Psoas muscle (tissue), 8 donors: Measurements from ENCODE around the gene TNFRSF1B. TPM values are rescaled to one million over a fixed set of nuclear protein-coding genes. Genes with fewer than 3 reads are reported as not detected.

Experiments
- ATAC-seq, 4 donors: fragments of 200-7000 bp; cut with Tn5 transposase; one replicate each; pipeline ENCODE4 v1.9.1; 2020; ENCODE audit warnings: moderate library complexity in 3 of 4, mild to moderate bottlenecking in 2 of 4
- DNase-seq, 2 donors: peaks; one replicate each; pipeline ENCODE4 v3.0.0-alpha.2; 2020
- H3K27ac ChIP-seq: fragments of 200-600 bp; one replicate; pipeline ENCODE4 v1.8.0; 2022
- H3K27me3 ChIP-seq, 3 donors: fragments of 200-600 bp in 1 of 3; one replicate each; pipeline versions ENCODE4 v1.6.1 to v1.8.0; 2013 to 2022; ENCODE audit warnings: low read length in 2 of 3, mild to moderate bottlenecking in 2 of 3, moderate library complexity in 1 of 3; ENCODE audit not compliant: insufficient read depth in 3 of 3
- H3K36me3 ChIP-seq, 2 donors: fragments of 200-600 bp in 1 of 2; one replicate each; pipeline versions ENCODE4 v1.6.1 to v1.8.0; 2013 to 2022; ENCODE audit warnings: low read depth in 1 of 2, mild to moderate bottlenecking in 1 of 2, moderate library complexity in 1 of 2; ENCODE audit not compliant: insufficient read depth in 1 of 2
- H3K4me1 ChIP-seq: fragments of 200-600 bp; one replicate; pipeline ENCODE4 v1.8.0; 2022
- H3K4me3 ChIP-seq: fragments of 200-600 bp; one replicate; pipeline ENCODE4 v1.8.0; 2022; ENCODE audit warnings: mild to moderate bottlenecking
- H3K9me3 ChIP-seq: fragments of 200-600 bp; one replicate; pipeline ENCODE4 v1.8.0; 2022
- WGBS, 3 donors: extraction: QIAGEN DNeasy Blood & Tissue Kit; methylation state at CpG; one replicate each; pipeline versions ENCODE4 v1.1.6 to v1.1.7; 2013; 5-methylcytosine and 5-hydroxymethylcytosine counted together
- intact Hi-C, 2 donors: fragments of 100-400 bp; cut with DNase I; formaldehyde crosslinking; loops; one replicate each; pipeline versions ENCODE4 v1.11.0 to v1.14.2; 2022
- polyA plus RNA-seq, 3 donors: library from polyadenylated mRNA; stranded (reverse); fragments of 200-250 nt; gene quantifications; one replicate each; pipeline ENCODE4 v1.2.3, GENCODE V29; 2013
- total RNA-seq, 4 donors: library from RNA; stranded (reverse); fragmentation: NEBNext Ultra II Directional in 2 of 4; extraction: Animal tissue kit (Norgen Biotek cat#: 25700) in 2 of 4; gene quantifications; one replicate each; pipeline versions ENCODE4 v1.2.1 to v1.2.4, GENCODE V29; 2021 to 2023
- TF ChIP-seq, protein P1 (sequence below): fragments of 200-600 bp; IDR thresholded peaks from one replicate; pipeline ENCODE4 v1.8.0; 2022; ENCODE audit warnings: antibody characterized with exemption
- donor health status: healthy with polysubstance abuse.
- donor health status: DM: no; HTN: no; CAD: no; lungs with moderate emphysema.
- donor health status: Bipolar disorder and iron deficiency.
- donor health status: healthy.
- donor health status: DM: yes; HTN: yes; CAD: no.
- donor health status: DM: no; HTN: no; CAD: no.
- donor health status: DM: no; HTN: no; CAD: no.
- donor health status: DM: yes; HTN: yes; CAD: no.

Gene TNFRSF1B
- total and polyA plus RNA-seq, 7 donors = 5.1 to 12.8 (median 7.6) TPM

GRCh38 chr1:12169442-12170135 is 2.8 kb downstream of the TNFRSF1B start:
- intact Hi-C loops = no loop called here
- ATAC-seq = no peak
- H3K4me3 ChIP-seq = no peak overlapping the region
- H3K27ac ChIP-seq = no peak overlapping the region
- H3K4me1 ChIP-seq = peaks cover 2% of the 10 kb centered on the region
- H3K9me3 ChIP-seq = no peaks in the 10 kb centered on the region
- no peaks in the 10 kb centered on the region for H3K36me3 ChIP-seq
- TF ChIP-seq, protein P1, sequence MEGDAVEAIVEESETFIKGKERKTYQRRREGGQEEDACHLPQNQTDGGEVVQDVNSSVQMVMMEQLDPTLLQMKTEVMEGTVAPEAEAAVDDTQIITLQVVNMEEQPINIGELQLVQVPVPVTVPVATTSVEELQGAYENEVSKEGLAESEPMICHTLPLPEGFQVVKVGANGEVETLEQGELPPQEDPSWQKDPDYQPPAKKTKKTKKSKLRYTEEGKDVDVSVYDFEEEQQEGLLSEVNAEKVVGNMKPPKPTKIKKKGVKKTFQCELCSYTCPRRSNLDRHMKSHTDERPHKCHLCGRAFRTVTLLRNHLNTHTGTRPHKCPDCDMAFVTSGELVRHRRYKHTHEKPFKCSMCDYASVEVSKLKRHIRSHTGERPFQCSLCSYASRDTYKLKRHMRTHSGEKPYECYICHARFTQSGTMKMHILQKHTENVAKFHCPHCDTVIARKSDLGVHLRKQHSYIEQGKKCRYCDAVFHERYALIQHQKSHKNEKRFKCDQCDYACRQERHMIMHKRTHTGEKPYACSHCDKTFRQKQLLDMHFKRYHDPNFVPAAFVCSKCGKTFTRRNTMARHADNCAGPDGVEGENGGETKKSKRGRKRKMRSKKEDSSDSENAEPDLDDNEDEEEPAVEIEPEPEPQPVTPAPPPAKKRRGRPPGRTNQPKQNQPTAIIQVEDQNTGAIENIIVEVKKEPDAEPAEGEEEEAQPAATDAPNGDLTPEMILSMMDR = no peak
- peaks cover 0 to 12% (median 2%) of the 10 kb centered on the region in 3 donors for H3K27me3 ChIP-seq
- no peak for DNase-seq
- 70 to 78% (median 72%) methylated on average over 8 of the region's 8 CpGs for WGBS, 3 donors

DNA sequence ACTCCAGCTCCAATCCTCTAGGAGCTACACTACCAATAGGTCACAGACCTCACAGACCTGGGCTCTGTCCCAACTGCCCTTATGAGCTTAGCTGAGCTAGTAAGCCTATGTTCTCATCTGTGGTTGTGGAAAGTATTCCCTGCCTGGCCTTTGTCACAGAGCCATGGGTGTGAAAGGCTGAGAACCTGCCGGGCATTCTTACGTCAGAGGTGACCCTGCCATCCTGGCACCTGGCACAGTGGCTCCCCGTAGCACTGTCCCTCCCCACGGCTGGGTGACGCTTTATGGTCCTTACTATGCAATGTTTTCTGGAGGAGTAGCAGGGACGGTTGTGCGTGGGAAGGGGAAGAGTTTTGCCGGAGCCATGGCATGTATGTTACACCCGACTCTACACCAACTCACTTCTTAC is 3.5 kb downstream of the TNFRSF1B start:
- ATAC-seq = peak in 2 of 4 donors; percentile 21 to 72
- H3K4me3 ChIP-seq = no peak overlapping the region
- H3K27ac ChIP-seq = no peak overlapping the region

DNA sequence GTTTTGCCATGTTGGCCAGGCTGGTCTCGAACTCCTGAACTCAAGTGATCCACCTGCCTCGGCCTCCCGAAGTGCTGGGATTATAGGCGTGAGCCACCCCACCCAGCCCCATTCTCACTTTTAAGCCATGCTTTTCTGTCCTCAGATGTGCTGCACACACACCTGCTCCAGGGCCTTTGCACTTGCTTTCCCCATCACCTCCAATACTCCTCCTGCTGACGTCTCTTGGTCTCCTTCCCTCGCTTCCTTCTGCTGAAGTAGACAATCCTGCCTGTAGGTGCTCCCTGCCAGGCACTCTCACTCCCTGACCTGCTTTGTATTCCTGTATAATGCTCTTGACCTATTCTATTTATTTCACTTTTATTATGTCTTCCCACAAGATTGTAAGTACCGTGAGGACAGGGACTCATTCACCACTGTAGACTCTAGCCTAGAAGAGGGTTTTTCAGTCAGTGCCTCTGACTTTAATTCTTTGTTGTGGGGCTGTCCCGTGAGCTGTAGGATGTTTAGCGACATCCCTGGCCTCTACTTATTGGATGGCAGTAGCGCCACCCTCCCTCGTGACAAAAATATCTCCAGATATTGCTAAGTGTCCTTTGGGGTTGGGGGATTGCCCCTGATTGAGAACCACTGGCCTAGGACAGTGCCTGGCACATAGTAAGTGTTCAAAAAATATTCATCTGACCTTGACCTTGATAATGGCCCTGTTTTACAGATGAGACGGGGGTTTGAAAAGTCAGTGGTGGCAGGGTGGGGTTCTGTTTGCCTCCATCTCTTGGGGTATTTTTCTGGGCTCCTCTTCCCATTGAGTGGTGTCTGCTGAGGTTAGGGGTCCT is 4.6 kb downstream of the TNFRSF1B start:
- Histone ChIP-seq H3K27me3 (peaks cover 0 to 11% (median 2%) of the 10 kb centered on the region in 3 donors), H3K9me3 (no peaks in the 10 kb centered on the region), H3K36me3 (no peaks in the 10 kb centered on the region), H3K4me3 (no peak overlapping the region), H3K4me1 (peaks cover 3% of the 10 kb centered on the region), H3K27ac (no peak overlapping the region)
- no peak for DNase-seq
- WGBS, 3 donors = 90 to 93% (median 92%) methylated on average over 12 of the region's 12 CpGs
- ATAC-seq = no peak
- TF ChIP-seq, protein P1 = no peak
- intact Hi-C loops = no loop called here

More for the DNA sequence above, 3.5 kb downstream of the TNFRSF1B start:
- peaks cover 0 to 12% (median 2%) of the 10 kb centered on the region in 3 donors for H3K27me3 ChIP-seq
- TF ChIP-seq, protein P1 = no peak
- H3K36me3 ChIP-seq = no peaks in the 10 kb centered on the region
- intact Hi-C loops = no loop called here
- 49 to 65% (median 58%) methylated on average over 9 of the region's 9 CpGs for WGBS, 3 donors
- H3K4me1 ChIP-seq = peaks cover 3% of the 10 kb centered on the region
- no peak for DNase-seq
- H3K9me3 ChIP-seq = no peaks in the 10 kb centered on the region

DNA sequence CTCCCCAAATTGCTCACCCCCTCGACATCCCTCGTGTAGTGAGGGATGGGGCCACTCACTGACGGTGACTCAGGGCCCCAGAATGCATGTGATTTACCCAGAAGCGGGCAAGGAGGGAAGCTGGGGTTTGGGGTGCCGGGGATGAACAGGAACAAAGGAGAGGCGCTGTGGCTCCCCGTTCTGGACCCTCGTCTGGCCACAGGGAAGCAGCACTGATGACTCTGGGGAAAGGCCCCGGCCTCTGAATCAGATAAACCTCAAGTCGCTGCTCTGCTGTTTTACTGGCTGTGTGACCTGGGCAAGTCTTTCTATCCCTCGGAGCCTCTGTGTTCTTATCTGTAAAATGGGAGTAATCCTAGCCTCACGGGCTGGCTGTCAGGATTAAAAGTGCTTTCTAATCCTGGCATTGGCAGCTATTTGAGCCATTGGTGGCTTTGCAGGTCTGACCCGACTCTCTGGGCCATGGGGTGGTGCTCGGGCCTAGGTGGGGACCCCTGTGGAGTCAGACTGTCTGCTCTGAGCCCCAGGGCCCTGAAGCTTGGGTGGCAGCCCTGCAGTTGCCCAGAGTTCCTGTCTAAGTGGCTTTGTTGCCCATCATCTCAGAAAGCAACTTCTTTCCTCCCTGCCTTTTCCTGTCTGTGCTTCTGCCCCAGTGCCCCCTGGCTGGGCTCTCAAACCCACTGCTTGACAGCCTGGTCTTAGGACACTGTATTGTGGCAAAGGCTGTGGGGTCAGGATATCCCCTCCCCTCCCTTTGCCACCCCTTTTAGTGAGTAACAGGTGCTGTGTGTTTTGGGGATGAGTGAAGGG is 5.5 kb downstream of the TNFRSF1B start:
- intact Hi-C loops = no loop called here
- ATAC-seq (no peak), DNase-seq (no peak)
- Histone ChIP-seq H3K4me1 (peaks cover 7% of the 10 kb centered on the region), H3K4me3 (no peak overlapping the region), H3K27me3 (peaks cover 0 to 3% (median 2%) of the 10 kb centered on the region in 3 donors), H3K36me3 (no peaks in the 10 kb centered on the region), H3K9me3 (no peaks in the 10 kb centered on the region), H3K27ac (no peak overlapping the region)
- WGBS, 3 donors = 79 to 93% (median 83%) methylated on average over 14 of the region's 14 CpGs
- TF ChIP-seq, protein P1 = no peak
